IMR-90 (cell line): ENCODE measurements around the gene CALN1. TPM values are rescaled to one million over a fixed set of nuclear protein-coding genes. Genes with fewer than 3 reads are reported as not detected.

ENCODE experiments used
- ATAC-seq: fragments of 200-7000 bp; cut with Tn5 transposase; 2 replicates; pipeline ENCODE4 v1.9.1; 2020; ENCODE audit warnings: low read depth, mild to moderate bottlenecking, moderate library complexity
- BruUV-seq: library from RNA; stranded (reverse); fragments of 400-500 nt; replicated peaks from 2 replicates; lab custom pipeline; 2021; lab: Mats Ljungman, UMichigan
- CTCF ChIA-PET: fragments of 300-600 bp; formaldehyde crosslinking; extraction: SDS; loops from one replicate; lab custom pipeline; 2021; ENCODE audit warnings: antibody characterized with exemption; lab: Yijun Ruan, JAX
- POLR2A ChIA-PET: fragments of 300-600 bp; sonication (Branson Sonifier 250); formaldehyde crosslinking; loops from one replicate; lab custom pipeline; 2022; ENCODE audit warnings: antibody characterized with exemption; ENCODE audit not compliant: unreplicated experiment; lab: Charles Lee
- DNase-seq: peaks from one replicate; pipeline ENCODE4 v3.0.0; 2013
- H2AFZ ChIP-seq: replicated peaks from 2 replicates; pipeline ENCODE3; 2013; ENCODE audit warnings: low read length, mild to moderate bottlenecking; ENCODE audit not compliant: poor library complexity
- H2AK5ac ChIP-seq: 2 replicates; pipeline ENCODE4 v1.6.1; 2013; ENCODE audit warnings: low read depth, low read length, inconsistent platforms
- H2AK9ac ChIP-seq: replicated peaks from 2 replicates; pipeline ENCODE3; 2013; ENCODE audit warnings: mild to moderate bottlenecking, low read depth, low read length, moderate library complexity; ENCODE audit not compliant: poor library complexity
- H2BK120ac ChIP-seq: 2 replicates; pipeline ENCODE4 v1.6.1; 2013; ENCODE audit warnings: low read depth, low read length, inconsistent platforms
- H2BK15ac ChIP-seq: 3 replicates; pipeline ENCODE4 v1.6.1; 2013; ENCODE audit warnings: low read depth, low read length, inconsistent platforms
- H2BK20ac ChIP-seq: 2 replicates; pipeline ENCODE4 v1.6.1; 2013; ENCODE audit warnings: low read depth, mild to moderate bottlenecking, inconsistent platforms, low read length, moderate library complexity
- H2BK5ac ChIP-seq: 2 replicates; pipeline ENCODE4 v1.6.1; 2013; ENCODE audit warnings: mild to moderate bottlenecking, low read depth, low read length, inconsistent platforms; ENCODE audit not compliant: poor library complexity, severe bottlenecking
- H3K14ac ChIP-seq: replicated peaks from 2 replicates; pipeline ENCODE4 v1.6.1; 2013; ENCODE audit warnings: low read depth, low read length, inconsistent platforms
- H3K18ac ChIP-seq: 2 replicates; pipeline ENCODE4 v1.6.1; 2013; ENCODE audit warnings: low read depth, low read length, control low read depth
- H3K23ac ChIP-seq: 2 replicates; pipeline ENCODE4 v1.6.1; 2013; ENCODE audit warnings: low read depth, low read length, inconsistent platforms
- H3K27ac ChIP-seq: 2 replicates; pipeline ENCODE4 v1.5.1; 2013; ENCODE audit warnings: mild to moderate bottlenecking, control low read depth, low read length; ENCODE audit not compliant: insufficient read depth
- H3K27me3 ChIP-seq: 2 replicates; pipeline ENCODE4 v1.6.1; 2013; ENCODE audit warnings: low read length; ENCODE audit not compliant: control insufficient read depth, insufficient read depth
- H3K36me3 ChIP-seq: 2 replicates; pipeline ENCODE4 v1.6.1; 2013; ENCODE audit warnings: low read length, mixed read lengths; ENCODE audit not compliant: control insufficient read depth, insufficient read depth
- H3K4ac ChIP-seq: 2 replicates; pipeline ENCODE4 v1.6.1; 2013; ENCODE audit warnings: low read depth, low read length, inconsistent platforms
- H3K4me1 ChIP-seq: 2 replicates; pipeline ENCODE4 v1.6.1; 2013; ENCODE audit warnings: low read length, mixed read lengths; ENCODE audit not compliant: control insufficient read depth, insufficient read depth
- H3K4me2 ChIP-seq: 2 replicates; pipeline ENCODE4 v1.6.1; 2013; ENCODE audit warnings: low read depth, mild to moderate bottlenecking, control low read depth, low read length, moderate library complexity
- H3K4me3 ChIP-seq: 2 replicates; pipeline ENCODE4 v1.5.1; 2013; ENCODE audit warnings: low read depth, mild to moderate bottlenecking, control low read depth, low read length, moderate library complexity; ENCODE audit not compliant: insufficient read depth
- H3K56ac ChIP-seq: 2 replicates; pipeline ENCODE4 v1.6.1; 2013; ENCODE audit warnings: low read length, inconsistent platforms; ENCODE audit not compliant: insufficient read depth; ENCODE audit errors: extremely low read depth
- H3K79me1 ChIP-seq, 2 experiments: 2 replicates each; pipeline ENCODE4 v1.6.1; 2013; ENCODE audit warnings: low read length in 2 of 2, inconsistent platforms in 1 of 2, low read depth in 1 of 2
- H3K9ac ChIP-seq: 2 replicates; pipeline ENCODE4 v1.6.1; 2013; ENCODE audit warnings: low read depth, low read length, control low read depth
- H3K9me1 ChIP-seq: 2 replicates; pipeline ENCODE4 v1.6.1; 2013; ENCODE audit warnings: low read length, inconsistent platforms; ENCODE audit not compliant: insufficient read depth
- H3K9me3 ChIP-seq: 2 replicates; pipeline ENCODE4 v1.6.1; 2013; ENCODE audit warnings: low read length; ENCODE audit not compliant: control insufficient read depth, insufficient read depth
- H4K20me1 ChIP-seq: 2 replicates; pipeline ENCODE4 v1.6.1; 2013; ENCODE audit warnings: low read length, inconsistent platforms; ENCODE audit not compliant: insufficient read depth
- H4K5ac ChIP-seq: 2 replicates; pipeline ENCODE4 v1.6.1; 2013; ENCODE audit warnings: mild to moderate bottlenecking, low read depth, low read length, control low read depth
- H4K8ac ChIP-seq, 2 experiments: 2 replicates each; pipeline ENCODE4 v1.6.1; 2013; ENCODE audit warnings: low read depth in 2 of 2, low read length in 2 of 2, control low read depth in 1 of 2, inconsistent platforms in 1 of 2
- H4K91ac ChIP-seq: 2 replicates; pipeline ENCODE4 v1.6.1; 2013; ENCODE audit warnings: low read depth, low read length, inconsistent platforms; ENCODE audit not compliant: insufficient read depth
- ELK1 ChIP-seq: fragments of 150-350 bp; IDR thresholded peaks from 2 replicates; pipeline ENCODE4 v1.6.1; 2016; ENCODE audit warnings: low read depth, mild to moderate bottlenecking, low read length, moderate library complexity, borderline replicate concordance
- MAFK ChIP-seq: IDR thresholded peaks from 2 replicates; pipeline ENCODE4 v1.6.1; 2012; ENCODE audit warnings: low read depth, low read length, improper control_type of control experiment
- MXI1 ChIP-seq: IDR thresholded peaks from 2 replicates; pipeline ENCODE4 v1.6.1; 2012; ENCODE audit warnings: low read depth, mild to moderate bottlenecking, low read length, moderate library complexity, borderline replicate concordance
- POLR2A ChIP-seq: IDR thresholded peaks from 2 replicates; pipeline ENCODE4 v1.6.1; 2012; ENCODE audit warnings: mild to moderate bottlenecking, low read depth, low read length
- RAD21 ChIP-seq: IDR thresholded peaks from 2 replicates; pipeline ENCODE4 v1.6.1; 2012; ENCODE audit warnings: low read length, improper control_type of control experiment
- RCOR1 ChIP-seq: IDR thresholded peaks from 2 replicates; pipeline ENCODE4 v1.6.1; 2012; ENCODE audit warnings: mild to moderate bottlenecking, low read length, improper control_type of control experiment; ENCODE audit not compliant: insufficient replicate concordance
- RFX5 ChIP-seq: IDR thresholded peaks from 2 replicates; pipeline ENCODE4 v1.8.0; 2012; ENCODE audit warnings: low read depth, mild to moderate bottlenecking, low read length, moderate library complexity
- SMC3 ChIP-seq: fragments of 150-350 bp; IDR thresholded peaks from 2 replicates; pipeline ENCODE4 v1.6.1; 2016; ENCODE audit warnings: low read depth, mild to moderate bottlenecking, antibody characterized with exemption, low read length, moderate library complexity
- WGBS, 2 experiments: methylation state at CpG; one replicate each; pipeline versions ENCODE4 v1.1.5 to v1.1.7; 2013; ENCODE audit warnings: missing lambda C conversion rate in 2 of 2; ENCODE audit not compliant: insufficient read length in 1 of 2; ENCODE audit errors: extremely low coverage in 2 of 2; 5-methylcytosine and 5-hydroxymethylcytosine counted together
- dilution Hi-C: fragments of 300-500 bp; cut with HindIII; formaldehyde crosslinking; loops from one replicate; pipeline ENCODE4 v1.14.3; 2018; ENCODE audit warnings: low sequenced_read_pairs; ENCODE audit not compliant: unreplicated experiment
- in situ Hi-C: fragments of 300-500 bp; cut with MboI; formaldehyde crosslinking; loops from 3 replicates; pipeline ENCODE4 v1.14.3; 2019; ENCODE audit warnings: low sequenced_read_pairs, inconsistent platforms, mixed read lengths
- intact Hi-C: fragments of 100-400 bp; cut with micrococcal nuclease; formaldehyde crosslinking; loops from 2 replicates; pipeline ENCODE4 v1.10.0; 2022
- polyA plus RNA-seq, 3 experiments: library from polyadenylated mRNA; depleted of rRNA; stranded (reverse); fragments of >200 nt; gene quantifications; 2 replicates each; pipeline ENCODE4 v1.2.3, GENCODE V29; 2012; ENCODE audit warnings: low replicate concordance in 1 of 3
- total RNA-seq: library from RNA; depleted of rRNA; stranded (reverse); fragments of >200 nt; gene quantifications from 2 replicates; pipeline ENCODE4 v1.2.3, GENCODE V29; 2012

The CALN1 gene
- total and polyA plus RNA-seq, 2 of the 4 experiments (the other 2 are of a cell fraction), result not detected

- Histone ChIP-seq H2BK5ac (no peak overlapping the region), H3K79me1 (no peaks in the 10 kb centered on the region), H2BK15ac (no peak overlapping the region), H3K27me3 (no peaks in the 10 kb centered on the region), H2BK120ac (no peak overlapping the region), H3K4me1 (no peaks in the 10 kb centered on the region), H2AK9ac (no peak overlapping the region), H4K8ac (no peak overlapping the region), H2BK20ac (no peak overlapping the region), H3K56ac (no peak overlapping the region), H3K27ac (no peak overlapping the region), H2AFZ (no peak overlapping the region), H4K91ac (no peak overlapping the region), H3K9ac (no peak overlapping the region), H2AK5ac (no peak overlapping the region), H3K23ac (no peak overlapping the region), H3K9me3 (peaks cover 13% of the 10 kb centered on the region), H3K9me1 (no peaks in the 10 kb centered on the region), H3K36me3 (no peaks in the 10 kb centered on the region), H3K4ac (no peak overlapping the region), H3K18ac (no peak overlapping the region), H4K5ac (no peak overlapping the region), H3K14ac (no peak overlapping the region), H3K4me3 (no peak overlapping the region), H3K4me2 (no peak overlapping the region), H4K20me1 (no peaks in the 10 kb centered on the region)
- DNase-seq, result no peak
- no TSS peak for BruUV-seq
- in situ Hi-C loops (no loop called here), dilution Hi-C loops (no loop called here), intact Hi-C loops (no loop called here)
- ATAC-seq, result no peak
- ChIA-PET CTCF (no interaction called here), POLR2A (no interaction called here)
- TF ChIP-seq POLR2A, result no peak
- TF ChIP-seq MAFK, result no peak
- TF ChIP-seq RCOR1, result no peak
- TF ChIP-seq RFX5, result no peak
- no peak for TF ChIP-seq RAD21
- TF ChIP-seq ELK1, result no peak
- no peak for TF ChIP-seq SMC3
- no peak for TF ChIP-seq MXI1
- 100% methylated on average over 1 of the region's 7 CpGs; no CpG with 5 or more reads in 1 of the 2 experiments for WGBS, 2 experiments
These were observed 331.1 kb downstream of the CALN1 start for GRCh38 chr7:72080865-72081510.
